Stimulated activated CD4-positive, alpha-beta T cell treated with anti-CD3 and anti-CD28 coated beads, Interleukin-1b, Interleukin-23, amount 100 ng/mL, for 4 hours (primary cell): ENCODE results near the gene SAMSN1.
"Not testable (repeated sequence)": the region's sequence is repeated elsewhere in the genome, so short reads cannot be mapped to it uniquely, and the experiment has no call there.

ENCODE experiments used
- DNase-seq, 2 donors: peaks; one replicate each; pipeline ENCODE4 v3.0.0-alpha.2; 2020; ENCODE audit warnings: low read depth in 2 of 2

SAMSN1 gene

GRCh38 chr21:14566894-14567293 lies 20.8 kb upstream of the SAMSN1 start:
- DNase-seq: no peak

- DNase-seq: no peak
These were observed 16.8 kb upstream of the SAMSN1 start for GRCh38 chr21:14562959-14563358.

- DNase-seq: no peak
These were observed 14.4 kb upstream of the SAMSN1 start for GRCh38 chr21:14560555-14560954.

GRCh38 chr21:14560139-14560538 lies 14.0 kb upstream of the SAMSN1 start:
- DNase-seq: no peak

GRCh38 chr21:14559102-14559501 lies 13.0 kb upstream of the SAMSN1 start:
- no peak for DNase-seq

GRCh38 chr21:14557413-14557812 lies 11.3 kb upstream of the SAMSN1 start:
- DNase-seq: no peak

- no peak for DNase-seq
These were observed 8.8 kb upstream of the SAMSN1 start for GRCh38 chr21:14554948-14555347.

- no peak for DNase-seq
These were observed 7.3 kb upstream of the SAMSN1 start for GRCh38 chr21:14553422-14553821.

GRCh38 chr21:14551741-14552140 lies 5.6 kb upstream of the SAMSN1 start:
- no peak for DNase-seq

GRCh38 chr21:14550135-14550534 lies 4.0 kb upstream of the SAMSN1 start:
- DNase-seq: no peak

- no peak for DNase-seq
These were observed 2.7 kb upstream of the SAMSN1 start for GRCh38 chr21:14548779-14549178.

GRCh38 chr21:14547834-14548513 lies 1.9 kb upstream of the SAMSN1 start:
- DNase-seq: no peak

GRCh38 chr21:14546719-14547118 lies 604 bp upstream of the SAMSN1 start:
- not testable (repeated sequence) for DNase-seq

- DNase-seq: no peak
These were observed 2.1 kb downstream of the SAMSN1 start for GRCh38 chr21:14543983-14544382.

- DNase-seq: no peak
These were observed 3.5 kb downstream of the SAMSN1 start for GRCh38 chr21:14542638-14543037.

GRCh38 chr21:14541841-14542490 lies 4.1 kb downstream of the SAMSN1 start:
- no peak for DNase-seq

- no peak for DNase-seq
These were observed 7.6 kb downstream of the SAMSN1 start for GRCh38 chr21:14538483-14538882.

GRCh38 chr21:14536929-14537328 lies 9.2 kb downstream of the SAMSN1 start:
- DNase-seq: no peak

- no peak for DNase-seq
These were observed 10.4 kb downstream of the SAMSN1 start for GRCh38 chr21:14535702-14536101.

- DNase-seq: peak in 1 of 2 donors; percentile 39
These were observed 12.4 kb downstream of the SAMSN1 start for GRCh38 chr21:14533499-14534428.

- no peak for DNase-seq
These were observed 14.3 kb downstream of the SAMSN1 start for GRCh38 chr21:14531757-14532316.

GRCh38 chr21:14530592-14530991 lies 15.5 kb downstream of the SAMSN1 start:
- no peak for DNase-seq
